Measurements from ENCODE around the gene PBX1. TPM values are rescaled to one million over a fixed set of nuclear protein-coding genes. Genes with fewer than 3 reads are reported as not detected.
"Not testable (repeated sequence)": the region's sequence is repeated elsewhere in the genome, so short reads cannot be mapped to it uniquely, and the experiment has no call there.

PBX1 gene
- total RNA-seq, 2 donors from 2014 or later = 33.3 to 37.4 TPM

DNA sequence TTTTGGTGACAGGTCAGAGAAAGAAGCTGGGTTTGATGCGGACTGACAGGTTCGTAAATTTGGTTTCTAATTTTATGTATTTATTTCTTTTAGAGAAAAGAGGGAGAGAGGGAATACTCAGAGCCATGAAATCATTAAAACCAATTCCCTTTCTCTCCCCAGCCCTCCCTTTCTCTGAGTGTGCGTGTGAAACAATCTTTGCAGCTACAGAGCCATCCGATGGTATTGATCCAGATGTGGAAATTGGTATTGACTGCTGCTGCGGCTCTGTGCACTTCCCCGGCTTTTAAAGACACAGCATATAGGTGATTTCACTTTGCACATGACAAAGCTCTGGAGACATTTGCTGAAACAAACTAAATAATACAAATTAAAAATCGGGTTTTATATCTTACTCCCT is 42.4 kb upstream of the PBX1 start:
- Histone ChIP-seq H3K27ac (no peak overlapping the region), H3K4me3 (no peak overlapping the region), H3K9me3 (no peaks in the 10 kb centered on the region), H3K27me3 (no peaks in the 10 kb centered on the region), H3K36me3 (no peaks in the 10 kb centered on the region), H3K4me1 (peaks cover 0 to 11% of the 10 kb centered on the region in 2 donors)
- no peak for DNase-seq (ENCODE audit: low spot score)
- no peak for TF ChIP-seq CTCF (IDR thresholded peaks at IDR 0.05)

DNA sequence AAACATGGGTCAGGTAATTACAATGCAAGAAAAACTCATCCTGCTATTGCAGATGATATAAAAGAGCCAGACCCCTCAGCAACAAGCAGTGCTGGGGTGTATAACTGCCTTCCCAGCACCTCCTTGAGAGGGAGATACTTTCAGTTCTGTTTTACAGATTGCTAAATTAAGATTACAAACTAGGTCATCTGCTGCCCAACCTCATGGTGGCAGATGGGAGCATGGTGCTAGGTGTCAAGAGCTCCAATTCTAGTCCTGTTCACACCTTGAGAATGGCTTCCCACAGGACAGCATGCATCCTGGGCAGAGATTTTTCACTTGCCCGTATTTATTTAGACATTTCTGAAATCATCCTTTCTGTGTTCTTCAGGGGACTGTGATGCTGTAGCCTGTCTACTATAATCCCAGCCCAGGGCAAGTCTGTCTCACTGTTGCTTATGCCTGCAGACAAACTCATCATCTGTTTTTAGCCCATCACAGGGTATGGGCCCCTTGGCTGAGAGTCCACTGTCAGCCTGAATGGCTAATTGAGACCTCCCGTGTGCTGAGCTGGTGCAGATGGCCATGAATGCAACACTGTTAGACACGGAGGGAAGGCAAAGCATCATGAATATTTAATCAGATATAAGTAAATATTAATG is 40.2 kb upstream of the PBX1 start:
- peaks cover 0 to 11% of the 10 kb centered on the region in 2 donors for H3K4me1 ChIP-seq
- H3K36me3 ChIP-seq = no peaks in the 10 kb centered on the region
- H3K9me3 ChIP-seq = no peaks in the 10 kb centered on the region
- no peak for TF ChIP-seq CTCF (IDR thresholded peaks at IDR 0.05)
- H3K4me3 ChIP-seq = no peak overlapping the region
- H3K27ac ChIP-seq = no peak overlapping the region
- H3K27me3 ChIP-seq = no peaks in the 10 kb centered on the region
- no peak for DNase-seq (ENCODE audit: low spot score)

DNA sequence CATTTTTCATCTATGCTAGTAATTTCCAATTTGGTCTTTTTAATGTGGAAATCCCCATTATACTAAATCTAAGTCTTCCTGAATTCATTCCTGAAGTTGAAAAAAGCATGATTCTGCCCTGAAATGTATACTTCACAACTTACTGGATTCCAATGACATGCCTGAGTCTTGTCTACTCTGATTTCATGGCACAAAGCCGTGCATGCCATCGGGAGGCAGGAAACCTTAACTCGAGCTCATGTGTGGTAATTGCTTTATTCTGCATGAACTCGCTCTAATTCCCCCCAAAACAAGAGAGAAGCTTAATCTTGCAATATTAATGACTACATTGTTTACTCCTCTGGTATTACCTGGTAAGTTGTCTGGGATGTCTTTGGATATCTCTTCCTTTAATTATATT is 39.6 kb upstream of the PBX1 start:
- no peak for TF ChIP-seq CTCF (IDR thresholded peaks at IDR 0.05)
- no peaks in the 10 kb centered on the region for H3K9me3 ChIP-seq
- no peaks in the 10 kb centered on the region for H3K36me3 ChIP-seq

GRCh38 chr1:164524810-164525209 is 34.2 kb upstream of the PBX1 start:
- Histone ChIP-seq H3K36me3 (no peaks in the 10 kb centered on the region), H3K4me3 (no peak overlapping the region), H3K27me3 (no peaks in the 10 kb centered on the region), H3K27ac (no peak overlapping the region), H3K4me1 (no peaks in the 10 kb centered on the region), H3K9me3 (peaks cover 0 to 16% of the 10 kb centered on the region in 2 donors)
- DNase-seq (ENCODE audit: low spot score) = no peak
- no peak for TF ChIP-seq CTCF (IDR thresholded peaks at IDR 0.05)

More for the DNA sequence above, 39.6 kb upstream of the PBX1 start:
- Histone ChIP-seq H3K4me1 (peaks cover 0 to 11% of the 10 kb centered on the region in 2 donors), H3K27me3 (no peaks in the 10 kb centered on the region), H3K4me3 (no peak overlapping the region), H3K27ac (no peak overlapping the region)
- no peak for DNase-seq (ENCODE audit: low spot score)

GRCh38 chr1:164534863-164535610 is 23.9 kb upstream of the PBX1 start:
- no peak for TF ChIP-seq CTCF (IDR thresholded peaks at IDR 0.05)
- Histone ChIP-seq H3K27me3 (no peaks in the 10 kb centered on the region), H3K4me3 (no peak overlapping the region), H3K27ac (no peak overlapping the region), H3K4me1 (no peaks in the 10 kb centered on the region), H3K36me3 (no peaks in the 10 kb centered on the region), H3K9me3 (no peaks in the 10 kb centered on the region)
- no peak for DNase-seq (ENCODE audit: low spot score)

DNA sequence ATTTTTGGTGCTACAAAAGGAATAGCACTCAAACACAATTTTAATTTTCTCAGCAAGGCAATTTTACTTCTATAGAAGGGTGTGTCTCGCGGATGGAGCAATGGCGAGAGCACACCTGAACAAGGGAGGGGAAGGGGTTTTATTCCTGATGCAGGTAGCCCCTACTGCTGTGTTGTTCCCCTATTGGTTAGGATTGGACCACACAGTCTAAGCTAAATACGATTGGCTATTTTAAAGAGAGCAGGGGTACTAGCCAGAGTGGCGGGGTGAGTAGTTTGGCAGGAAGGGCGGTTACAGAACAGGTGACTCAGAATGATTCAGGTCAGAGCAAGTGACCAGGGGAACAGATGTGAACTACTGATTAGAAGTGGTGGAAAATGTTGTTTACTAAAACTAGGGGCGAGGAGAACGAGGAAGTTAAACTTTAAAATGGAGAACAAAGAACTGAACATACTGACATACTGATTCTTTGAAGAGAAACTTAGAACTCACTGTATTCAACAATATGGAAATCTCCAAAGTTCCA is 6.5 kb upstream of the PBX1 start:
- not testable (repeated sequence) for H3K27ac ChIP-seq; H3K27me3 ChIP-seq; H3K4me1 ChIP-seq; H3K36me3 ChIP-seq; H3K4me3 ChIP-seq; H3K9me3 ChIP-seq; DNase-seq (ENCODE audit: low spot score)
